ENCODE results near the gene LHPP.

The LHPP gene

DNA sequence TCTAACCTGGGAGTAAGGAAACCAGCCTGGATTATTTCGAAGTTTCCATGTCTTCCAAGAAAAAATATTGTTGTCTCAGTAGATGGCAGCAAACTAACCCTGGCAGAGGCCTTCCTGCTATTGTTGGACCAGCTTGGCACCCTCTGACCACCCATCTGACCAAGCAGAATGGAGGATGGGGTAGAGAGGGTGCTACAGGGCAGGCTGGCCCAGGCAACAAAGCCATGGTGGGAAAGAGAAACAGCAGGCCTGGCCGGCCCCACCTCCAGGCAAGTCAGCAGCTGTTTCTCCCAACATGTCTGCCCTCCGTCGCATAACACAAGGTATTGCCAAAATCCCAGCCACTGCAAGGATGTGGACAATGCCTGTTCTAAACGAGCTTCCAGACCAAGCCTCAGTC lies 187.6 kb downstream of the LHPP start:
- H3K9me3 Mint-ChIP-seq: no peaks in the 10 kb centered on the region
- H3K36me3 Mint-ChIP-seq (ENCODE audit: low read depth): no peaks in the 10 kb centered on the region
- H3K27ac Mint-ChIP-seq: peak overlapping the region; percentile 74 to 96 (median 76)
- peaks cover 59% of the 10 kb centered on the region for H3K4me1 Mint-ChIP-seq
- peak overlapping the region in 1 of 3 experiments; percentile 24 for H3K4me3 Mint-ChIP-seq
- no peaks in the 10 kb centered on the region for H3K27me3 Mint-ChIP-seq (ENCODE audit: low read depth)
- TF ChIP-seq, protein P1, sequence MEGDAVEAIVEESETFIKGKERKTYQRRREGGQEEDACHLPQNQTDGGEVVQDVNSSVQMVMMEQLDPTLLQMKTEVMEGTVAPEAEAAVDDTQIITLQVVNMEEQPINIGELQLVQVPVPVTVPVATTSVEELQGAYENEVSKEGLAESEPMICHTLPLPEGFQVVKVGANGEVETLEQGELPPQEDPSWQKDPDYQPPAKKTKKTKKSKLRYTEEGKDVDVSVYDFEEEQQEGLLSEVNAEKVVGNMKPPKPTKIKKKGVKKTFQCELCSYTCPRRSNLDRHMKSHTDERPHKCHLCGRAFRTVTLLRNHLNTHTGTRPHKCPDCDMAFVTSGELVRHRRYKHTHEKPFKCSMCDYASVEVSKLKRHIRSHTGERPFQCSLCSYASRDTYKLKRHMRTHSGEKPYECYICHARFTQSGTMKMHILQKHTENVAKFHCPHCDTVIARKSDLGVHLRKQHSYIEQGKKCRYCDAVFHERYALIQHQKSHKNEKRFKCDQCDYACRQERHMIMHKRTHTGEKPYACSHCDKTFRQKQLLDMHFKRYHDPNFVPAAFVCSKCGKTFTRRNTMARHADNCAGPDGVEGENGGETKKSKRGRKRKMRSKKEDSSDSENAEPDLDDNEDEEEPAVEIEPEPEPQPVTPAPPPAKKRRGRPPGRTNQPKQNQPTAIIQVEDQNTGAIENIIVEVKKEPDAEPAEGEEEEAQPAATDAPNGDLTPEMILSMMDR (IDR thresholded peaks at IDR 0.05; ENCODE audit: unreplicated experiment in 3 of 3): no peak

DNA sequence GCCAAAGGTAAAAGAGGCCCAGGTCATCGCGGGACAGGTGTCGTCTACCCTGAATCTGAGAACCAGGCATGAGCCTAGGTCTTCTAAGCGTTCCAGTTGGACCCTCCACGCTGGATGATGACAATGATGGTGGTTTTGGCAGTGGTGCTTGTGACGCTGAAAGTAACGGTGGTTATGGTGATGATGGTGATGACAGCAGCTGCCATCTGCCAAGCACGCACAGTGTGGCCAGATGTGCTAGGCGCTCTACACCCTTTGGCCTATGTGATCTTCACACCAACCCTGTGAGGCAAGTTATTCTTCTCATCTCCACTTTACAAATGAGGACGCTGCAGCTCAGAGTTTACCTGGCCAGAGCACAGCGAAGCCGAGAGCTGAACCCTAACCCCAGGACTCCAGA lies 188.6 kb downstream of the LHPP start:
- TF ChIP-seq, protein P1 (IDR thresholded peaks at IDR 0.05; ENCODE audit: unreplicated experiment in 3 of 3): no peak
- no peak overlapping the region for H3K4me3 Mint-ChIP-seq
- no peaks in the 10 kb centered on the region for H3K9me3 Mint-ChIP-seq
- no peaks in the 10 kb centered on the region for H3K27me3 Mint-ChIP-seq (ENCODE audit: low read depth)
- peaks cover 55% of the 10 kb centered on the region for H3K4me1 Mint-ChIP-seq
- peak overlapping the region in 2 of 3 experiments; percentile 62 to 96 for H3K27ac Mint-ChIP-seq
- H3K36me3 Mint-ChIP-seq (ENCODE audit: low read depth): no peaks in the 10 kb centered on the region

DNA sequence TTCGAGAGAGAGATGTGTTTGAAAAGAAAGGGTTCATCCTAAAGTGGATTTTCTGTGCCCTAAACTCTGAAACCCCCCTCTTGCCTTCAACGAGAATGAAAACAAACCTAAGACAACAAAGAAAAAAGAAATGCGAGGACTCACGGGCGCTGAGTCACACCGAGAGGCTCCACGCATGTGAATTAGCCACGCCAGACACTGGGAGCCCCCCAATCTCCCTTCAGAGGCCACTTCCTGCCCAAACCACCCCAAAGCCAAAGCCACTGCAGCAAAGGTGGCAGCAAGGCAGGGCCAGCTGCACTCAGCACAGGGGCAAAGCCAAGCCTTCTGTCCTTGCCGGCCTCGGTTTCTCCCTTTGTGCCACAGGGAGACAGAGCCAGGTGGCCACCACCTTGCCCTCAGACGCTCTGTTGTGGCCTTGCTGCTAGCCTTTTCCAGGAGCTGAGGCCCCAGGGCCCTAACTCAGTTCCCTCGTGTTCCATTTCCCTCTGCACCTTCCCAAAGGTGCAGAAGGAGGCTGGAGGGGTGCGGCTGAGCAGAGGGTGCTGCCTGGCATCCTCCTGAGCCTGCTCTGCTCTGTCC lies 189.3 kb downstream of the LHPP start:
- H3K9me3 Mint-ChIP-seq: no peaks in the 10 kb centered on the region
- H3K27ac Mint-ChIP-seq: peak overlapping the region in 2 of 3 experiments; percentile 62 to 96
- TF ChIP-seq, protein P1 (IDR thresholded peaks at IDR 0.05; ENCODE audit: unreplicated experiment in 3 of 3): no peak
- H3K4me1 Mint-ChIP-seq: peaks cover 49% of the 10 kb centered on the region
- H3K27me3 Mint-ChIP-seq (ENCODE audit: low read depth): no peaks in the 10 kb centered on the region
- H3K4me3 Mint-ChIP-seq: no peak overlapping the region
- no peaks in the 10 kb centered on the region for H3K36me3 Mint-ChIP-seq (ENCODE audit: low read depth)

DNA sequence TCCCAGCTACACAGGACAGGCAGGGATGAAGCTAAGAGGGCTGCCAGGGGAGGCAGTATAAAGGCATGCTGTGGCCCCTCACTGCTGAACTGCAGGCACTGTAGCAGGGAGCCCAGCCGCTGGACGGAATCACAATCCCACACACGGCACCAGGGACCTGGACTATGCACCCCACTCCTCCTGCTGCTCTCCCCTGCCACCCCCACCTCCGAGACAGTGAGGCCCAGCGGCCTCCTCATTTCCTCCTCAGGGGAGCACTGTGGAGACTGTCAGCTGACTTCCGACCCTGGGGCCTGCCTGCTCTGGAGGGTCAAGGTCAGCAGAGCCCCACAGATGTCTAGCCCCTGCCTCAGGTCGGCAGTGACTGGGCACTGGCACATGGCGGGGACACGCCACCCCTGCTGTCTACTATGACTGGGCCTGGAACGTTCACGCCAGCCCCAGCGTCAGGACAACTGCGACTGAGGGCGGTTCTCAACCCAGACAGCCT lies 189.8 kb downstream of the LHPP start:
- Mint-ChIP-seq H3K36me3 (ENCODE audit: low read depth) (no peaks in the 10 kb centered on the region), H3K4me3 (no peak overlapping the region), H3K9me3 (no peaks in the 10 kb centered on the region), H3K4me1 (peaks cover 44% of the 10 kb centered on the region), H3K27ac (no peak overlapping the region), H3K27me3 (ENCODE audit: low read depth) (no peaks in the 10 kb centered on the region)
- TF ChIP-seq, protein P1 (IDR thresholded peaks at IDR 0.05; ENCODE audit: unreplicated experiment in 3 of 3): no peak

DNA sequence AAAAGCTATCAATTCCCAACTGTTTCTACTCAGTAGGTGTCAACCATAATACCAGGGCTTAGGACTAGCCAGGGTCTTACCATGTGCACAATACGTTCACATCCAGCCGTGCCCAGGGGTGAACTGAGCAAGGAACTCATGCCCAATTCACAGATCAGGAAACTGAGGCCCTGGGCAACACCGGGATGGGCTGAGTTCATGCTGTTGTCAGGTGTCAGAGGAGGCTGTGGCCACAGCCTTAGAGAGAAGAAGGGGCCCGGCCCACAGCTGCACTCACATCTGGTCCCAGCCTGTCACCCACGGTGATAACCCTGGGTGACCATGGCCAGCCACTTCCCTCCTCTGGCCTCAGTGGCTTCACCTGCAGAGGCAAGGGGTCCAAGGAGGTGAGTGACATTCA lies 190.6 kb downstream of the LHPP start:
- no peak overlapping the region for H3K27ac Mint-ChIP-seq
- TF ChIP-seq, protein P1 (IDR thresholded peaks at IDR 0.05; ENCODE audit: unreplicated experiment in 3 of 3): no peak
- no peaks in the 10 kb centered on the region for H3K36me3 Mint-ChIP-seq (ENCODE audit: low read depth)
- H3K4me1 Mint-ChIP-seq: peaks cover 36% of the 10 kb centered on the region
- no peak overlapping the region for H3K4me3 Mint-ChIP-seq
- H3K9me3 Mint-ChIP-seq: no peaks in the 10 kb centered on the region
- no peaks in the 10 kb centered on the region for H3K27me3 Mint-ChIP-seq (ENCODE audit: low read depth)

DNA sequence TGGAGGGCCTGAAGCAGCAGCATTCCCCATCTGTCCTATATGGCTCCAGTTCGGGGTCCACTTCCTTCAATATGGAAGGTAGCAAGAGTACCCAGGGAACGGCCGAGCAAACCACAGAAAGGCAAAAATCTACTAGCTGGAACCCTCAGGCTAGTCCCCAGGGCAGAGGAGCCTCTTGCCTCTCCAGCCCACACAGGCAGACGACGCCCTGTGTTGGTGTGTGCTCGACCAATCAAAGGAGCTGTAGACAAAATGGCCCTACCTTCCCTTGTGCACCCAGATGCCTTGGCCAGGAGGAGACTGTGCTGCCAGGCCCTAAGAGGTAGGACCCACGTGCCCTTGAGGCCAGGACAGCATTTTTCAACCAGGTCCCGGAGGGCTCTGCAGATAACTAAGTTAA lies 191.1 kb downstream of the LHPP start:
- no peaks in the 10 kb centered on the region for H3K9me3 Mint-ChIP-seq
- no peak overlapping the region for H3K4me3 Mint-ChIP-seq
- TF ChIP-seq, protein P1 (IDR thresholded peaks at IDR 0.05; ENCODE audit: unreplicated experiment in 3 of 3): no peak
- no peaks in the 10 kb centered on the region for H3K27me3 Mint-ChIP-seq (ENCODE audit: low read depth)
- peaks cover 32% of the 10 kb centered on the region for H3K4me1 Mint-ChIP-seq
- H3K36me3 Mint-ChIP-seq (ENCODE audit: low read depth): no peaks in the 10 kb centered on the region
- no peak overlapping the region for H3K27ac Mint-ChIP-seq
